ENCODE measurements around the gene HDC.

HDC gene

GRCh38 chr15:50225938-50226337, 39.6 kb downstream of the HDC start:
- no peak for DNase-seq (ENCODE audit: low read depth)

DNA sequence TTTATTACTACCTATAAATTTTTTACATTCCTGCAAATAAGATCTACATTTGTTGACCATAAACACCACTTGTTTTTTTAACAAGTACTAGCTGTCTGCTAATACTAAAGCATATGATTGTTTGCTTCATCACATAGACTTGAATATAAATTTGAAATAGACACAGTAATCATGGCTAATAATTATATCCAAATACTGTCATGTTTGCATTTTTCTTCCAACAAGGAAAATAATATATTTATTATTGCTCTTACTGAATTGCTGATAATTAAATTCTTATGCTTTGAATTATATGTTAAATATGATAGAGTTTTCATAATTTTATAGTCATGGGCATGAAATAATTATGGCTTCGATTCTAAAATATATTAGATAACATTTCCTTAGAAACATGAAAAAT, 40.5 kb downstream of the HDC start:
- DNase-seq (ENCODE audit: low read depth): no peak

- no peak for DNase-seq (ENCODE audit: low read depth)
Observed at GRCh38 chr15:50224606-50225005, 40.9 kb downstream of the HDC start.

GRCh38 chr15:50222181-50222580, 43.3 kb downstream of the HDC start:
- DNase-seq (ENCODE audit: low read depth): no peak

GRCh38 chr15:50219820-50220219, 45.7 kb downstream of the HDC start:
- no peak for DNase-seq (ENCODE audit: low read depth)

DNA sequence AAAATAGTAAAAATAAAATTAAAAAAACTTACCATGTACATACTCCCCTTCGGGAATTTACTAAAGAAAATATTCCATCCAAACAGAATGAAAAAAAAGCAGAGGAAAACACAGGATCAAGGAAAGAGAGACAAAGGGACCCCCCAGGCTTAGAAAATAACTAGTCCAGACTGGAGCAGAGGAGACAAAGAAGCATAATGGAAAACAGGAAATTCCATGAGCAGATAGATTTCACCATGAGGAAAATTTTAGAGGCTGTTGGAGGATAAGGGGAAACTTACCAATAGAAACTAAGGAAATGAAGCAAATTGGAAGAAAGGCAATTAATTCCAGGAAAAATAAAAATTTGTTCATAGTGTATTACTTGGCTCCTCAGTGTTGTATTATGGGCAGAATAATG, 46.8 kb downstream of the HDC start:
- DNase-seq (ENCODE audit: low read depth): no peak

DNA sequence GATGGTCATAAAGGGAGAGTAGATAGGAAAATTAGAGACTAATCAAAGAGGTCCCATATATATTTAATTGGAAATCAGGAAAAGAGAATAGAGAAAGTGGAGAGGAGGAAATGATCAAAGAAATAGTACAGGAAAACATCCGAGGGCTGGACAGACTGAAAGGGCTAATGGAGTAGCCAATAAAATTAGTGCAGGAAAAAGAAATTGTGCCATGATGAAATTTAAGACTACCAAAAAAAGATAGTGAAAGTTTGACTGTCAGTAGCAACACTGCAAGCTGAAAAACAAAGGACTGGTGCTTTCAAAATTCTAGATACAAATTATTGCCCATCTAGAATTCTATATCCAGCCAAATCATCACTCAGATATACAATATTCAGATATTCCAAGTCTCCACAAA, 47.2 kb downstream of the HDC start:
- no peak for DNase-seq (ENCODE audit: low read depth)

GRCh38 chr15:50210462-50211157, 54.9 kb downstream of the HDC start:
- no peak for DNase-seq (ENCODE audit: low read depth)

DNA sequence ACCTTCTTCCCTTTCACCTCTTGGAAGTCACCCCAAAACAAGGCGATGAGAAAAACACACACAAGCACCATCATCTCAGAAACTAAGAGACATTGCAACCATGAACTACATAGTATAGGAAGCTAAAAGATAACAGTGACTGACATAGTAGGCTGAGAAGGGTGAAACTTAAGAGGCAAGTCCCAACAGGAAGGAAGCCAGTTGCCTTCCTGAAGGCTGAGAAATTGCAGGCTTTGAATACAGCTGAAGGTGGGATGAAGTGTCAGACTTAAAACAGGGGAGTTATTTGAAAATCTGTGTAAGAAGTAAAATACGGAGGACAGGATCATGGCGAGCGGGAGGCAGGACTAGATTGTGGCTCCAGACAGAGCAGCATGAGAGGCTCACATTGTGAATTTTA, 55.7 kb downstream of the HDC start:
- DNase-seq (ENCODE audit: low read depth): no peak

DNA sequence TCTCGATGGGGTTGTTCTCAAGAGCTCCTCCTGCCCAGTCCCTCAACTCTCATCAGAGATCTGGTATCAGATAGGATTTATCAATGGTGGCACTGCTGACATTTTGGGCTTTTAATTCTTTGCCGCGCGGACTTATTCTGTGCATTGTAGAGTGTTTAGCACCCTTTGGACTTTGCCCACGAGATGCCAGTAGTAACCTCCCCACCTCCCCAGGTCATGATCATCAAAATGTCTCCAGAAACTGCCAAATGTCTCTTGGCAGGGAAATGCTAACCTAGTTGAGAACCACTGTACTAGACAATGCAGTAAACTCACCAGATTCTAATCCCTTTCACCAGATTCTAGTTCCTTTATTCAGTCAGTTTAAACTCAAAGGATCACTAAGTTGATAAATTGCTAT, 59.5 kb downstream of the HDC start:
- no peak for DNase-seq (ENCODE audit: low read depth)

GRCh38 chr15:50202003-50202402, 63.5 kb downstream of the HDC start:
- DNase-seq (ENCODE audit: low read depth): no peak

DNA sequence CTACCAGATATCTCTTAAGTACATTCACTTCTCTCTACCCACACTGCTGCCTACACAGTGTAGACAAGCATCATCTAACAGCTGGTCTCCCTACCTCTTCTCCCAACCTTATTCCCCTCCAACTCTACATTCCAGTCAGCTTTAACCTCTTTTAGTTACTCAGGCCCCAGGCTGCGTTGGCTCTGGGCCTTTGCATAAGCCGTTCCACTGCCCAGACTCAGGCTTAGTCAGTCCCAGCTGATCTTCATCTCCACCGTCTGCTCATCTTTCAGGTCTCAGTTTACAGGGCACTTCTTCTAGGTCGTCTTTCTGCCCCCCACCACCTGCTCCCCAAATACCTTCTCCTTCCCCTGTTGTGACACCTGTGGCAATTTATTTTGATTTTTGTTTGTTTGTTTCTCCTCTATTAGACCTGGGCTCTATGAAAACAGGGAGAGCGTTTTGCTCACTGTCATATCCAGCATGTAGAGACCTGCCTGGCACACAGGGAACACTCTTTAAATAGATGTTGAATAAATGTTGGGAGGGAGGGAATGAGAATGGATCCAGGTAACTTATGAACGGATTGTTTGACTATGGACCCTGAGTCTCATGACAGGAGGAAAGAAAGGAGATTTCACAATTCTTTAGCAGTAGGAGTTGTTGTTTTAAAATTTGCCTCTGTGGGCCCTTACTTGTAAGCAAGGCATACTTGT, 72.5 kb downstream of the HDC start:
- no peak for DNase-seq (ENCODE audit: low read depth)

DNA sequence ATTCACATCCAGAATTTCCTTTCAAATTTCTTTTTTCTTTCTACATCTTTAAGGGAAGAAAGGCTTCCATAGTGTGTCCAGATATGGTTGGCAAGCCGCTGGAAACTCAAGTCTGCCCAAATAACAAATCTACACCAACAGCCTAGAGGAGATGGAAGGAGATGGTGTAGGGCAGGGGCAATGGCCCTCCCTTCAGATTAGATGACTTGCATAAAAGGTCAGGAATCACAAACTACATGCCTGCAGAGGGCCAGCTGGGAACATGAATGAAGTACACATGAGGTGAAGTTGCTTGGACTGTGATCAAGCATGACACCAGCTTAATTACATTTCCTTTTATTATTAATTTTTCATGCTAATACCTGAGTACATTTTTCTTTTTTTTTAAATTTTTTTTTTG, 73.4 kb downstream of the HDC start:
- no peak for DNase-seq (ENCODE audit: low read depth)

Measured in activated gamma-delta T cell treated with anti-CD3 and anti-CD28 coated beads, Interleukin-2, amount 50 U/mL, for 16 hours (primary cell).